Peyer's patch (tissue), 4 donors: Measurements from ENCODE around the gene MORN5.

Source experiments
- POLR2A ChIP-seq, 2 donors: fragments of 450-650 bp; IDR thresholded peaks; one replicate each; pipeline ENCODE4 v1.5.1; 2017; ENCODE audit warnings: antibody characterized with exemption in 2 of 2, mild to moderate bottlenecking in 2 of 2, moderate library complexity in 2 of 2
- TF ChIP-seq, protein P1 (sequence below), 6 experiments: fragments of 450-650 bp in 4 of 6; fragments of 200-600 bp in 2 of 6; sonication (generic) in 1 of 6; IDR thresholded peaks; one replicate each; pipeline ENCODE4 v1.5.1; 2017 to 2019; ENCODE audit warnings: antibody characterized with exemption in 6 of 6, mild to moderate bottlenecking in 3 of 6, moderate library complexity in 1 of 6

DNA sequence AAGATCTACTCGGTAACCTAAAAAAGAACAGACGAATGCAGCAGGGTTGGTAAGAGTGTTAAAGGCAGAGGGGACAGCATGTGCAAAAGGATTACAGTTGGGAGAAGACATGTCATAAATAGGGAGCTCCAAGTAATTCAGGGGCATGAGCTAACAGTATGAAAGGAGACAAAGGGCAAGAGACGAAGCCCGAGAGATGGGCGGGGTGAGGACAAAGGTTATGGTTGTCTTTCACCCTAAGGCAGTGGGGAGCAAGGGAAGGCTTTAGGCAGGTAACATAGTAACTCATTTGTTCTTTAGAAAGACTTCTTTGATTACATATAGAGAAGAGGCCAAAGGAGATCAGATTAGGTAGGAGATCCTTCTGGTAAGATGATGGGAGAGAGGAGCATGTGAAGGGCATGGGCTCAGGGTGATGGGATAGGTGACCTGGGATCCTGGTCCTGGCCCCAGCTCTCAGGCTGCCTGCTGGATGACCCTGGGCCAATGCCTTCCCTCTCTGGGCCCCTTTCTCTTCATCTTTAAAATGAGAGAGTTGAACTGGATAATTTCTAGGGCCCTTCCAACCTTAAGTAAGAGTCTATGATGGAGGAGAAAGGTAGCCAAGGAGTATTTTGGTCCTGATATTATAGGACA, 19.5 kb downstream of the MORN5 start:
- no peak for TF ChIP-seq POLR2A (IDR thresholded peaks at IDR 0.05)
- TF ChIP-seq, protein P1, sequence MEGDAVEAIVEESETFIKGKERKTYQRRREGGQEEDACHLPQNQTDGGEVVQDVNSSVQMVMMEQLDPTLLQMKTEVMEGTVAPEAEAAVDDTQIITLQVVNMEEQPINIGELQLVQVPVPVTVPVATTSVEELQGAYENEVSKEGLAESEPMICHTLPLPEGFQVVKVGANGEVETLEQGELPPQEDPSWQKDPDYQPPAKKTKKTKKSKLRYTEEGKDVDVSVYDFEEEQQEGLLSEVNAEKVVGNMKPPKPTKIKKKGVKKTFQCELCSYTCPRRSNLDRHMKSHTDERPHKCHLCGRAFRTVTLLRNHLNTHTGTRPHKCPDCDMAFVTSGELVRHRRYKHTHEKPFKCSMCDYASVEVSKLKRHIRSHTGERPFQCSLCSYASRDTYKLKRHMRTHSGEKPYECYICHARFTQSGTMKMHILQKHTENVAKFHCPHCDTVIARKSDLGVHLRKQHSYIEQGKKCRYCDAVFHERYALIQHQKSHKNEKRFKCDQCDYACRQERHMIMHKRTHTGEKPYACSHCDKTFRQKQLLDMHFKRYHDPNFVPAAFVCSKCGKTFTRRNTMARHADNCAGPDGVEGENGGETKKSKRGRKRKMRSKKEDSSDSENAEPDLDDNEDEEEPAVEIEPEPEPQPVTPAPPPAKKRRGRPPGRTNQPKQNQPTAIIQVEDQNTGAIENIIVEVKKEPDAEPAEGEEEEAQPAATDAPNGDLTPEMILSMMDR (IDR thresholded peaks at IDR 0.05) = no peak
